Activated CD4-positive, alpha-beta T cell treated with anti-CD3 and anti-CD28 coated beads, Interleukin-2, amount 10 ng/mL, durations not matched to agents 24 days and 14 days (primary cell): ENCODE measurements around the gene CLTA. TPM values are rescaled to one million over a fixed set of nuclear protein-coding genes. Genes with fewer than 3 reads are reported as not detected.
"Not testable (repeated sequence)": the region's sequence is repeated elsewhere in the genome, so short reads cannot be mapped to it uniquely, and the experiment has no call there.

Source experiments
- DNase-seq: peaks from one replicate; pipeline ENCODE4 v3.0.0; 2022
- H3K27ac Mint-ChIP-seq: one replicate; pipeline ENCODE4 v1.8.0; 2022; ENCODE audit warnings: mild to moderate bottlenecking, mixed read lengths
- H3K27me3 Mint-ChIP-seq: one replicate; pipeline ENCODE4 v1.8.0; 2022; ENCODE audit warnings: mixed read lengths
- H3K36me3 Mint-ChIP-seq: one replicate; pipeline ENCODE4 v1.8.0; 2022; ENCODE audit warnings: low read depth, mild to moderate bottlenecking, mixed read lengths
- H3K4me1 Mint-ChIP-seq: one replicate; pipeline ENCODE4 v1.8.0; 2021; ENCODE audit warnings: mixed read lengths
- H3K4me3 Mint-ChIP-seq: one replicate; pipeline ENCODE4 v1.8.0; 2022; ENCODE audit warnings: mild to moderate bottlenecking, moderate library complexity, mixed read lengths
- H3K9me3 Mint-ChIP-seq: one replicate; pipeline ENCODE4 v1.8.0; 2021; ENCODE audit warnings: mixed read lengths
- intact Hi-C: fragments of 100-400 bp; cut with micrococcal nuclease; formaldehyde crosslinking; loops from one replicate; pipeline ENCODE4 v1.15.1; 2023
- total RNA-seq: library from RNA; stranded (reverse); gene quantifications from 2 replicates; pipeline ENCODE4 v1.2.3, GENCODE V29; 2022

CLTA gene
- total RNA-seq, 1 donor from 2014 or later = 173 TPM

- H3K4me1 Mint-ChIP-seq = peaks cover 7% of the 10 kb centered on the region
- no peak for DNase-seq
- no peaks in the 10 kb centered on the region for H3K36me3 Mint-ChIP-seq
- intact Hi-C loops = no loop called here
- no peaks in the 10 kb centered on the region for H3K9me3 Mint-ChIP-seq
- peaks cover 18% of the 10 kb centered on the region for H3K27me3 Mint-ChIP-seq
- H3K4me3 Mint-ChIP-seq = no peak overlapping the region
- H3K27ac Mint-ChIP-seq = no peak overlapping the region
Measured at GRCh38 chr9:36177571-36177970, 13.2 kb upstream of the CLTA start.

- H3K27me3 Mint-ChIP-seq = peaks cover 16% of the 10 kb centered on the region
- H3K9me3 Mint-ChIP-seq, H3K27ac Mint-ChIP-seq, DNase-seq, H3K4me3 Mint-ChIP-seq, H3K36me3 Mint-ChIP-seq, H3K4me1 Mint-ChIP-seq, intact Hi-C loops: not testable (repeated sequence)
Measured at GRCh38 chr9:36180243-36180642, 10.5 kb upstream of the CLTA start.

- DNase-seq = no peak
- Mint-ChIP-seq H3K36me3 (peaks cover 5% of the 10 kb centered on the region), H3K27me3 (peaks cover 5% of the 10 kb centered on the region), H3K9me3 (no peaks in the 10 kb centered on the region), H3K4me3 (no peak overlapping the region), H3K4me1 (peaks cover 16% of the 10 kb centered on the region), H3K27ac (no peak overlapping the region)
- intact Hi-C loops = no loop called here
Measured at GRCh38 chr9:36187414-36187813, 3.3 kb upstream of the CLTA start.

GRCh38 chr9:36188212-36188611 lies 2.5 kb upstream of the CLTA start:
- intact Hi-C loops = no loop called here
- H3K4me1 Mint-ChIP-seq = peaks cover 23% of the 10 kb centered on the region
- H3K27ac Mint-ChIP-seq = no peak overlapping the region
- H3K36me3 Mint-ChIP-seq = peaks cover 9% of the 10 kb centered on the region
- H3K9me3 Mint-ChIP-seq = no peaks in the 10 kb centered on the region
- H3K4me3 Mint-ChIP-seq = no peak overlapping the region
- peaks cover 5% of the 10 kb centered on the region for H3K27me3 Mint-ChIP-seq
- no peak for DNase-seq

GRCh38 chr9:36189976-36190375 lies 745 bp upstream of the CLTA start:
- no peak for DNase-seq
- Mint-ChIP-seq H3K27me3 (peaks cover 5% of the 10 kb centered on the region), H3K4me3 (peak overlapping the region; percentile 96), H3K27ac (no peak overlapping the region), H3K36me3 (peaks cover 23% of the 10 kb centered on the region), H3K9me3 (no peaks in the 10 kb centered on the region), H3K4me1 (peaks cover 39% of the 10 kb centered on the region)
- intact Hi-C loops = loop anchor here (1.0 to 2.0 kb wide), 7 partner anchors 17 to 154 kb away; partner anchors contain the start of genes GLIPR2, GNE and RECK

GRCh38 chr9:36191290-36191645 lies 547 bp downstream of the CLTA start:
- intact Hi-C loops = loop anchor here (2.0 kb wide), 2 partner anchors 16 to 138 kb away; no protein-coding TSS in a partner anchor
- H3K4me3 Mint-ChIP-seq = peak overlapping the region; percentile 96
- peaks cover 45% of the 10 kb centered on the region for H3K4me1 Mint-ChIP-seq
- H3K9me3 Mint-ChIP-seq = no peaks in the 10 kb centered on the region
- peaks cover 5% of the 10 kb centered on the region for H3K27me3 Mint-ChIP-seq
- H3K36me3 Mint-ChIP-seq = peaks cover 30% of the 10 kb centered on the region
- H3K27ac Mint-ChIP-seq = peak overlapping the region; percentile 83
- DNase-seq = peak; percentile 86

- intact Hi-C loops = loop anchor here (2.0 kb wide), 2 partner anchors 15 to 137 kb away; no protein-coding TSS in a partner anchor
- Mint-ChIP-seq H3K4me1 (peaks cover 45% of the 10 kb centered on the region), H3K27ac (peak overlapping the region; percentile 83), H3K9me3 (no peaks in the 10 kb centered on the region), H3K36me3 (peaks cover 33% of the 10 kb centered on the region), H3K27me3 (peaks cover 5% of the 10 kb centered on the region), H3K4me3 (peak overlapping the region; percentile 96)
- DNase-seq = no peak
Measured at GRCh38 chr9:36191686-36192085, 965 bp downstream of the CLTA start.

- intact Hi-C loops = no loop called here
- Mint-ChIP-seq H3K27me3 (peaks cover 5% of the 10 kb centered on the region), H3K4me1 (peaks cover 45% of the 10 kb centered on the region), H3K9me3 (no peaks in the 10 kb centered on the region), H3K27ac (peak overlapping the region; percentile 6), H3K36me3 (peaks cover 34% of the 10 kb centered on the region), H3K4me3 (peak overlapping the region; percentile 96)
- DNase-seq = no peak
Measured at GRCh38 chr9:36192196-36192595, 1.5 kb downstream of the CLTA start.

GRCh38 chr9:36193023-36193422 lies 2.3 kb downstream of the CLTA start:
- Mint-ChIP-seq H3K4me1 (peaks cover 41% of the 10 kb centered on the region), H3K27me3 (peaks cover 5% of the 10 kb centered on the region), H3K9me3 (no peaks in the 10 kb centered on the region), H3K27ac (peak overlapping the region; percentile 42), H3K4me3 (peak overlapping the region; percentile 96), H3K36me3 (peaks cover 40% of the 10 kb centered on the region)
- no peak for DNase-seq
- intact Hi-C loops = no loop called here

- Mint-ChIP-seq H3K9me3 (no peaks in the 10 kb centered on the region), H3K4me1 (peaks cover 41% of the 10 kb centered on the region), H3K4me3 (peak overlapping the region; percentile 11), H3K36me3 (peaks cover 48% of the 10 kb centered on the region), H3K27me3 (no peaks in the 10 kb centered on the region), H3K27ac (peak overlapping the region; percentile 69)
- no peak for DNase-seq
- intact Hi-C loops = no loop called here
Measured at GRCh38 chr9:36194326-36195000, 3.7 kb downstream of the CLTA start.

GRCh38 chr9:36204906-36205547 lies 14.3 kb downstream of the CLTA start:
- Mint-ChIP-seq H3K27me3 (no peaks in the 10 kb centered on the region), H3K27ac (no peak overlapping the region), H3K4me3 (no peak overlapping the region), H3K9me3 (no peaks in the 10 kb centered on the region), H3K36me3 (peaks cover 85% of the 10 kb centered on the region), H3K4me1 (peaks cover 37% of the 10 kb centered on the region)
- intact Hi-C loops = no loop called here
- DNase-seq = no peak

GRCh38 chr9:36207016-36207415 lies 16.3 kb downstream of the CLTA start:
- H3K9me3 Mint-ChIP-seq = no peaks in the 10 kb centered on the region
- H3K27ac Mint-ChIP-seq = peak overlapping the region; percentile 74
- peak overlapping the region; percentile 43 for H3K4me3 Mint-ChIP-seq
- DNase-seq = no peak
- peaks cover 90% of the 10 kb centered on the region for H3K36me3 Mint-ChIP-seq
- H3K4me1 Mint-ChIP-seq = peaks cover 43% of the 10 kb centered on the region
- H3K27me3 Mint-ChIP-seq = no peaks in the 10 kb centered on the region
- intact Hi-C loops = loop anchor here (2.0 kb wide), 1 partner anchor 16 kb away; the partner anchor contains the start of gene CLTA

- Mint-ChIP-seq H3K36me3 (peaks cover 85% of the 10 kb centered on the region), H3K27ac (peak overlapping the region; percentile 74), H3K9me3 (no peaks in the 10 kb centered on the region), H3K27me3 (no peaks in the 10 kb centered on the region), H3K4me3 (peak overlapping the region; percentile 71), H3K4me1 (peaks cover 43% of the 10 kb centered on the region)
- intact Hi-C loops = loop anchor here (2.0 kb wide), 1 partner anchor 17 kb away; the partner anchor contains the start of gene CLTA
- no peak for DNase-seq
Measured at GRCh38 chr9:36207546-36208012, 16.9 kb downstream of the CLTA start.

- no peaks in the 10 kb centered on the region for H3K9me3 Mint-ChIP-seq
- no peaks in the 10 kb centered on the region for H3K27me3 Mint-ChIP-seq
- peaks cover 83% of the 10 kb centered on the region for H3K36me3 Mint-ChIP-seq
- H3K4me1 Mint-ChIP-seq = peaks cover 46% of the 10 kb centered on the region
- H3K27ac Mint-ChIP-seq = peak overlapping the region; percentile 74
- H3K4me3 Mint-ChIP-seq = no peak overlapping the region
- intact Hi-C loops = no loop called here
- DNase-seq = no peak
Measured at GRCh38 chr9:36208521-36209253, 18.0 kb downstream of the CLTA start.
